Measurements from ENCODE around the gene HLA-E.
A peak's percentile ranks its signal among the peaks of the same experiment; 100 is the strongest.
"Not testable (repeated sequence)": the region's sequence is repeated elsewhere in the genome, so short reads cannot be mapped to it uniquely, and the experiment has no call there.

The HLA-E gene

DNA sequence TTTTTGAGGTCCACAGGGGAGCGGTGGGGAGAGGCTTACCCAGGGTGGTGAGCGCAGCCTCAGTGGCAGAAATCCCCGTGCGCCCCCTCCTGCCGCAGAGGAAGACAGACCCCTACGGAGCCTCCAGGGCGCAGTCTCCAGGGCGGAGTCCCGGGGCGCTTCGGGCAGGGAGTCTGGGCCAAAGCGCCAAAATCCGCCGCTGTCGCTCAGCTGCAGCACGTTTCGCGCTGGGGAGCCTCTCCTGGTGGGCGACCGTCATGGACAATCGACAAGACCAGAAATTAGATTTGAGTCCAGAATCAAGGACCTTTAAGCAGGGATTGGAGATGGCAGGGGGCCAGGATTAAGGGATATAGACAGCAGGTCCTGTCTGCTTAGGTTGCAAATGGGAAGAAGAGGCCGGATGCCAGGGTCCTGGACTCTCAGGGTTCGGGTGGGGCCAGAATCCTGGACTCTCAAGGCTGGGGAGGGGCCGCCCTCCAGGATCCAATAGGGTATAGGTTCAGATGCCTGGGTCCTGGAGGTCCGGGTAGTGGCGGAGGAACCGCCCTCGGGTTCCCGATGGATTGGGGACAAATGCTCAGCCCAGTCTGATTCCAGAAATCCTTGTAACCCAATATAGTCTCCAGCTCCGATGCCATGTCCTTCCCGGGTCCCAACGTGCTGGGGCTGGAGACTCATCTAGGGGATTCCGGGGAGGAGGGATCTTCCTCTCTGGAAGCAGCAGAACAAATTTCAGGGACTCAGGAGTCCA, 7.9 kb upstream of the HLA-E start:
- DNase-seq (ENCODE audit: low read depth), result no peak

- peak; percentile 74 for DNase-seq (ENCODE audit: low read depth)
These were observed 7.2 kb upstream of the HLA-E start for GRCh38 chr6:30481965-30482644.

DNA sequence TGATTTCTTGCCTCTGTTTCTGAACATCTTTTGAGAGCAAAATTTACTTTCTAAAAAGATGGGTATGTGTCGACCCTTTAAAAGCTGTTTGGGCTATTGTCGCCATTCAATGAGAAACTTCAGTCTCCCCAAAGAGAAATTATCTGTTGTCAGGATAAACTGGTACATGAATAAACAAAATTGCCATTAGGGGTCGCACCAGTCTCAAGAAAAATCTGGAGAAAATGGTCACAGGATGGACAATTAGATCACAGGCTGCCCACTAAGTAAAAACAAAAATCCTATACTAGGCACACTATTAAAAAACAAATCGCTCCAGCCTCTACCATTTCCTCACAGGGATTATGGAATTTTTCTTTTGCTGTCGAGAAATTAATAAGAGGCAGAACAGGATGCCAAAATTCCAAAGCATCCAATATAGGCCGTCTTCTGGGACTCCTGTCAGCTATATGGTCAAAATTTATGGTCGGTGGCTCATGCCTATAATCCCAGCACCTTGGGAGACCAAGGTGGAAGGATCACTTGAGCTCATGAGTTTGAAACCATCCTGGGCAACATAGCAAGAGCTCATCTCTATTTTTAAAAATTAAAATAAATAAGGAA, 5.5 kb upstream of the HLA-E start:
- no peak for DNase-seq (ENCODE audit: low read depth)

DNA sequence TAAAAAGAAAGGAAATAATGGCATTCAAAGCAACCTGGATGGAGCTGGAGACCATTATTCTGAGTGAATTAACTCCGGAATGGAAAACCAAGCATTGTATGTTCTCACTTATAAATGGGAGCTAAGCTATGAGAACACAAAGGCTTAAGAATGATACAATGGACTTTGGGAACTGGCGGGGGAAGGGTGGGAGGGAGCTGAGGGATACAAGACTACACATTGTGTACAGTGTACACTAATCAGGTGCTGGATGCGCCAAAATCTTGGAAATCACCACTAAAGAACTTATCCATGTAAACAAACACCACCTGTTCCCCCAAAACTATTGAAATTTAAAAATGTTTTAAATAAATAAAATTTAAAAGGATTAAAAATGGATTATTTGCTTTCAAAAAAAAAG, 4.1 kb upstream of the HLA-E start:
- DNase-seq (ENCODE audit: low read depth), result no peak

GRCh38 chr6:30487926-30488325, 1.4 kb upstream of the HLA-E start:
- DNase-seq (ENCODE audit: low read depth), result no peak

DNA sequence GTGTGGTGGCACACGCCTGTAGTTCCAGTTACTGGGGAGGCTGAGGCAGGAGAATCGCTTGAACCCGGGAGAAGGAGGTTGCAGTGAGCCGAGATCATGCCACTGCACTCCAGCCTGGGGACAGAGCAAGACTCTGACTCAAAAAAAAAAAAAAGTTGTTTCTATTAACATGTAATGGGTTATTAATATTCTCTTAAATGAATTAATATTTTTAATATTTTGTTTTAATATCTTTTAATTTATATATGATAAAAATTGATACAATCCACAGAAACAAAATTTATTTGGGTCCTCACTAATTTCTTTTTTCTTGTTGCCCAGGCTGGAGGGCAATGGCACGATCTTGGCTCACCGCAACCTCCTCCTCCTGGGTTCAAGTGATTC, 620 bp upstream of the HLA-E start:
- DNase-seq (ENCODE audit: low read depth), result not testable (repeated sequence)

DNA sequence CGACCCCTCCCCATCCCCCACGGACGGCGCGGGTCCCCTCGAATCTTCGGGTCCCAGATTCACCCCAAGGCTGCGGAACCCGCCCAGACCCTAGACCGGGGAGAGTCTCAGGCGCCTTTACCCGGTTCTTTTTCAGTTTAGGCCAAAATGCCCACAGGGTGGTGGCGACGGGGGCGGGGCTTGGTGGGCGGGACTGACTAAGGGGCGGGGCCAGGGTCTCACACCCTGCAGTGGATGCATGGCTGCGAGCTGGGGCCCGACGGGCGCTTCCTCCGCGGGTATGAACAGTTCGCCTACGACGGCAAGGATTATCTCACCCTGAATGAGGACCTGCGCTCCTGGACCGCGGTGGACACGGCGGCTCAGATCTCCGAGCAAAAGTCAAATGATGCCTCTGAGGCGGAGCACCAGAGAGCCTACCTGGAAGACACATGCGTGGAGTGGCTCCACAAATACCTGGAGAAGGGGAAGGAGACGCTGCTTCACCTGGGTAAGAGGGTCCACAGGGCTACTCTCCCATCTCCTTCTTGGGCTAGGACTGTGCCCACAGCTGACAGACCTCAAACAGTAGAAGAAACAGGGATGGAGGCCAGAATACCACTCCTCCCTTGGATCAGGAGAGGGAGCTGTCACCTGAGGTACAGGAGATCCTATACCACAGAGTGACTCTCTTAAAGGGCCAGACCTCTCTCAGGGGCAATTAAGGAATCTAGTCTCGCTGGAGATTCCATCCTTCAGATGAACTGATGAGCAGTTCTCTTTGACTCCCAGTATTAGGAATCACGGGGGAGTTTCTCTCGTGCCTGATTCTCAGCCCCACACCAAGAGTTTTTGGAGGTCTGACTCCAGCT, 942 bp downstream of the HLA-E start:
- DNase-seq (ENCODE audit: low read depth), result peak; percentile 76

- DNase-seq (ENCODE audit: low read depth), result not testable (repeated sequence)
These were observed 2.1 kb downstream of the HLA-E start for GRCh38 chr6:30491291-30491953.

DNA sequence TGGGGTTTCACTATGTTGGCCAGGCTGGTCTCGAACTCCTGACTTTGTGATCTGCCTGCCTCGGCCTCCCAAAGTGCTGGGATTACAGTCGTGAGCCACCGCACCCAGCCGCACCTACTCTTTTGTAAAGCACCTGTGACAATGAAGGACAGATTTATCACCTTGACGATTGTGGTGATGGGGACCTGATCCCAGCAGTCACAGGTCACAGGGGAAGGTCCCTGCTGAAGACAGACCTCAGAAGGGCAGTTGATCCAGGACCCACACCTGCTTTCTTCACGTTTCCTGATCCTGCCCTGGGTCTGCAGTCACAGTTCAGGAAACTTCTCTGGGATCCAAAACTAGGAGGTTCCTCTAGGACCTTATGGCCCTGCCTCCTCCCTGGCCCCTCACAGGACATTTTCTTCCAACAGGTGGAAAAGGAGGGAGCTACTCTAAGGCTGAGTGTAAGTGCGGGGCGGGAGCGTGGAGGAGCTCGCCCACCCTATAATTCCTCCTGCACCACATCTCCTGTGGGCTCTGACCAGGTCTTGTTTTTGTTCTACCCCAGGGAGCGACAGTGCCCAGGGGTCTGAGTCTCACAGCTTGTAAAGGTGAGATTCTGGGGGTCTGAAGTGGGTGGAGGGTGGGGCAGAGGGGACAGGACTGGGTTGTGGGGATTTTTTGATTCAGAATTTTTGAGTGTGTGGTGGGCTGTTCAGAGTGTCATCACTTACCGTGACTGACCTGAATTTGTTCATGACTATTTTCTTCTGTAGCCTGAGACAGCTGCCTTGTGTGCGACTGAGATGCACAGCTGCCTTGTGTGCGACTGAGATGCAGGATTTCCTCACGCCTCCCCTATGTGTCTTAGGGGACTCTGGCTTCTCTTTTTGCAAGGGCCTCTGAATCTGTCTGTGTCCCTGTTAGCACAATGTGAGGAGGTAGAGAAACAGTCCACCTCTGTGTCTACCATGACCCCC, 3.0 kb downstream of the HLA-E start:
- DNase-seq (ENCODE audit: low read depth), result no peak

GRCh38 chr6:30493643-30494250, 4.4 kb downstream of the HLA-E start:
- no peak for DNase-seq (ENCODE audit: low read depth)

GRCh38 chr6:30494291-30494861, 5.1 kb downstream of the HLA-E start:
- no peak for DNase-seq (ENCODE audit: low read depth)

GRCh38 chr6:30495060-30495459, 5.8 kb downstream of the HLA-E start:
- not testable (repeated sequence) for DNase-seq (ENCODE audit: low read depth)

GRCh38 chr6:30495993-30496392, 6.7 kb downstream of the HLA-E start:
- DNase-seq (ENCODE audit: low read depth), result no peak

DNA sequence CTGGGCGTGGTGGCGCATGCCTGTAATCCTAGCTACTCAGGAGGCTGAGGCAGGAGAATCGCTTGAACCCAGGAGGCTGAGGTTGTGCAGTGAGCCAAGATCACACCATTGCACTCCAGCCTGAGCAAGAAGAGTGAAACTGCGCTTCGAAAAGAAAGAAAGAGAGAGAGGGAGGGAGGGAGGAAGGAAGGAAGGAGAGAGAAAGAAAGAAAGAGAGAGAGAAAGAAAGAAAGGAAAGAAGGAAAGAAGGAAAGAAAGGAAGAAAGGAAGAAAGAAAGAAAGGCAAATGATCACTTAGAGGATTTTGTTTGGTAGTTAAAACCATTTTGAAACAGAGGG, 7.9 kb downstream of the HLA-E start:
- DNase-seq (ENCODE audit: low read depth), result not testable (repeated sequence)

GRCh38 chr6:30497714-30498113, 8.4 kb downstream of the HLA-E start:
- no peak for DNase-seq (ENCODE audit: low read depth)

DNA sequence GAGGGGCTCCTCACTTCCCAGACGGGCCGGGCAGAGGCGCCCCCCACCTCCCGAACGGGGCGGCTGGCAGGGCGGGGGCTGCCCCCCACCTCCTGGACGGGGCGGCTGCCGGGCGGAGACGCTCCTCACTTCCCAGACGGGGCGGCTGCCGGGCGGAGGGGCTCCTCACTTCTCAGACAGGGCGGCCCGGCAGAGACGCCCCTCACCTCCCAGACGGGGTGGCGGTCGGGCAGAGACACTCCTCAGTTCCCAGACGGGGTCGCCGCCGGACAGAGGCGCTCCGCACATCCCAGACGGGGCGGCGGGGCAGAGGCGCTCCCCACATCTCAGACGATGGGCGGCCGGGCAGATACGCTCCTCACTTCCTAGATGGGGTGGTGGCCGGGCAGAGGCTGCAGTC, 9.4 kb downstream of the HLA-E start:
- DNase-seq (ENCODE audit: low read depth), result not testable (repeated sequence)

DNA sequence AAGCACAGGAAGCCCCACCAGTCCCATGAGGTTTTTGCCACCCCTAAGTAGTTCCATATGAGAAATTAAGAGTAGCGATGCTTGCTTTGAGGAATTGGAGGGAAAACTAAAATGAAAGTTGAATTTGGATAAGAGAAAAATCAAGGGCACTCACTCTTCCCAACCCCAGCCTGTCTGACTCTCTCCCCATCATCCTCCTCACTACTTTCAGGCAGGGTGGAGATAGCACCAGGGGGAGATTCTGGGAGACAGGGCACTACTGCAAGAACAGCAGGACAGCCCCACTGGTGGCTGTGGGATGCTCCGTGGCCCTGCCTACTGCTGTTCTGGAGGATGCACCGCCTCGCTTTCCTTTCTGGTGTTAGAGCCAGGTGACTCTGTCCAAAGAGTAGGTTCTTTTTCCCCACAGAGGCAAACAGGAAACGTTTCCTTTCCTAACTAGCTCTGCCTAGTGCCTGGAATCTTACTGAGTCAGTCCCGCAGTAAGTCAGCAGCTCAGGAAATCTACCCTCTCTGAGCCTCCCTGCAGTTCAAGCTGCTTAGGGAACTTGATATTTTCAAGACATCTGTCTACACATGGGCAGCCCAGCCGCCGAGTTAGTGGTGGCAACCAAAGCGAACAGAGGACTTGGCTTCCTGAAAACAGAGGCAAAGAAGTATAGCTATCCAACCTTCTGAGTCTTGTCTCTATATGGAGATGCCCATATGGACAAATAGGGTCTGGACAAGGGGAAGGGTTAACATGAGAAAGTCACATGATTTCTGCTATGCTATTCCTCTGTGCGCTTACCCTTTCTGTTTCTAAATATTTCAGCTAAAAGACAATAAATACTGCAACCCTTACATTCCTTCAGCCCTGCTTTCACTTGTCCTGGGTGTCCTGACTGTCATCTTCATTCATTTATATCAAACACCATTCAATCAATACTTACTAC, 11.4 kb downstream of the HLA-E start:
- DNase-seq (ENCODE audit: low read depth), result no peak

GRCh38 chr6:30507849-30508827, 18.8 kb downstream of the HLA-E start:
- no peak for DNase-seq (ENCODE audit: low read depth)

Measured in activated T-helper 9 cell treated with anti-CD3 and anti-CD28 coated beads, Interleukin-2, amount 50 U/mL, for 16 hours (primary cell).